ENCODE measurements around the gene MREG.
A peak's percentile ranks its signal among the peaks of the same experiment; 100 is the strongest.

The MREG gene

DNA sequence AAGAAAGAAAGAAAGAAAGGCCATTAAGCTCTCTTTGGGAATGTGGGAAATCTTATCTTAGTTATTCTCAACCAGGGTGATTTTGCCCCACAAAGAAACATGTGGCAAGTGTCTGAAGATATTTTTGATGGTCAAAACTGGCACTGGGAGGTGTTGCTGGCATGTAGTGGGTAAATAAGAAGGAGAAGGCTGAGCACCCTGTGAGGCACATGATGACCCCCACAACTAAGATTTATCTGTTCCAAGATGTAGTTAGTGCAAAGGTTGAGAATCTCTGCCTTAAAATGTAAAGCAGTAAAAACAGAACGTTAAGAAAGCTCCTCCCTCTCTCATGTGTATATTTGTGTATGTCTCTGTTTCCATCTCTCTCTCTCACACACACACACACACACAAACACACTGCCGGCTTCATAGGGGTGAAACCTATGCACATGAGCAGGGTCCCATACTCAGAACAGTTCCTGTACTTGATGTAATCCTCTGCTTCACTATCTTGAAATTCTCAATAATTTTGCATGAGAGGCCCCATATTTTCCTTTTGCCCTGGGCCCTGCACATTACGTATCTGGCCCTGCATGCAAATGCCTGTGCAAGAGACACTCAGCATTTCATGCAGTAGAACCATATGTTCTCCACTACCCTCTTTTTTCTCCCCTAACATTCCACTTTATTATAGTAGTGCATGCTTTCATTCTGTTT, 94.3 kb downstream of the MREG start:
- DNase-seq (ENCODE audit: low read depth): no peak

DNA sequence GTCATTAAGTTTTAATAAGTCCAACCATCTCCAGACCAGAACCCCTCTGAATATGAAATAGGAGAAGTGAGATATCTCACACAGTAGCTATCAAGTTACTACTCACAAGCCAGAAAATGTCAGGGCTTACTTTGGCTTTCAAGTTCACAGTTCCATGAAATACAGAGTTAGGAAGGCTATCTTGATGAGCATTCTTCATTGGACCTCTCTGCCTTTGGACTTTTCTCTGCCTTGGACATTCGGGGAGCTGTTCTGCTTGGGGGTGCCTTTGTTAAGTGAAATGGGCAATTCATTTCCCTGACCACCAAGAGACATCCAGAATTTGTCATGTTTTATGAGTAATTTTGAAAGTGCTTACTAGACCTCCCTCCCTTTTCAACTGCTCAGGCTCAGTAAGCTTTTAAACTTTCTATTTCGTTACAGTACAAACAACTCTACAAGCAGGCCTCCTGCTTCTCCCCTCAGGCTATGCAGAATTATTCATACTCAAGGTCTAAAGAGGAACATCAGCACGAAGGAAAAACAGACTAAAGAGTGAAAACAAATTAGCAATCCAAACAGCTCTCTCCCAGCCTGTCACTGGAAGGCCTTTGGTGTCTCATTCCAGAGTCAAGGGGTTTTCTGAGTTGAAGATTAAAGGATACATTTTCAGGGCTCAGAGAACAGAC, 95.3 kb downstream of the MREG start:
- no peak for DNase-seq (ENCODE audit: low read depth)

- DNase-seq (ENCODE audit: low read depth): no peak
Measured at GRCh38 chr2:215915441-215915840, 97.9 kb downstream of the MREG start.

- no peak for DNase-seq (ENCODE audit: low read depth)
Measured at GRCh38 chr2:215914777-215915165, 98.6 kb downstream of the MREG start.

DNA sequence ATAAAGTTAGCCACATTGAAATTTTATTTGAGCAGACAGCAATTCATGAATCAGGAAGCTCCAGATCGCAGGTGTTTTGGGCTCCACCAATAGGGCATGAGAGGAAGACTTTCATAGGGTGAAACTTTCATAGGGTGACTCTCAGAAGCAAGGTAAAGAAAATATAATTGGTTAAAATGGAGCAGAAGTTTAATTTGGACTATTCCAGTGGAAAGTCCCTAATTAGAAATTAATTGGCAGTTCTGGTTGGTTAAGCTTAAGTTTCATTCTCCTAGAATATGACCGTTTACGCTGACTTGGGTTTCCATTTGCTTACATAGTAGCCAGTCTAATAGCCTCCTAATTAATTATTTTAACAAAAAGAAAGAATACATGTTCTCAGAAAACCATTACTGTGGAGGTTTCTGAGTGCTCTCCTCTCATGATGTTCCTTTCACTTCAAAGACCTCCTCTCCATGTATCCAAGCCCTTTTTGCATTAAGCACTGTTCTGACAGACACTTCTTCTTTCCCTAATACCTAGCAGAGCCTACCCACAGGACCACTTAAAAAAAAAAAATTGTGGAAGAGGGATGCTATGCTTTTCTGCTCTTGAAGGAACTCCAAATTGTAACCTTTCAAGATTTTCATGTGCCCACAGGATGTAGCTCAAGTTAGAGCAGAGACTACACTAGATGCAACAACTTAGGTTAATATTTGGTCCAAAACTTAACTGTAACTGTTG, 99.1 kb downstream of the MREG start:
- no peak for DNase-seq (ENCODE audit: low read depth)

DNA sequence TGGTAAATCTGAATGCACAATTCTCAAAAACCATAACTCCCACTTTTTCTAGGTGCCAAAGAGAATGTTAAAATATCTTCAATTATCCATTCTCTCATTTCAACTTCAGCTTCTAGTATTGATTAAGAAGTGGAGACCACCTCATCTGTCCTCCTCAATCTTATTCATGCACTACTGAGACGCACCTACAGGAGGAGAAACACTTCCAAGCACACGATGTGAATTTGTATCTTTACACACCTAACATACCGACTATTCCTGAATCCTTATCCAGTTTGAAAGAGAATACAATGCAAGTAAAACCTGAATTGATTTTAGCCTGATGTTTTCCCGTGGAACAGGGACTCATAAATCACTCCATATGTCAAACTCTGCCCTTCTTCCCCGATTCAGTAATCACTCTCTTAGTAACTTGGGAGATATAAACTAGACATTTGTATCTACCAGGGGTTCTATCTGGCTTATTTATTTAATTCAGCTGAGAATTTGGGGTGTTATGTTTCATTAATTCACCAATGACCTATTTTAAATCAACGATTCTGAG, 101.0 kb downstream of the MREG start:
- no peak for DNase-seq (ENCODE audit: low read depth)

DNA sequence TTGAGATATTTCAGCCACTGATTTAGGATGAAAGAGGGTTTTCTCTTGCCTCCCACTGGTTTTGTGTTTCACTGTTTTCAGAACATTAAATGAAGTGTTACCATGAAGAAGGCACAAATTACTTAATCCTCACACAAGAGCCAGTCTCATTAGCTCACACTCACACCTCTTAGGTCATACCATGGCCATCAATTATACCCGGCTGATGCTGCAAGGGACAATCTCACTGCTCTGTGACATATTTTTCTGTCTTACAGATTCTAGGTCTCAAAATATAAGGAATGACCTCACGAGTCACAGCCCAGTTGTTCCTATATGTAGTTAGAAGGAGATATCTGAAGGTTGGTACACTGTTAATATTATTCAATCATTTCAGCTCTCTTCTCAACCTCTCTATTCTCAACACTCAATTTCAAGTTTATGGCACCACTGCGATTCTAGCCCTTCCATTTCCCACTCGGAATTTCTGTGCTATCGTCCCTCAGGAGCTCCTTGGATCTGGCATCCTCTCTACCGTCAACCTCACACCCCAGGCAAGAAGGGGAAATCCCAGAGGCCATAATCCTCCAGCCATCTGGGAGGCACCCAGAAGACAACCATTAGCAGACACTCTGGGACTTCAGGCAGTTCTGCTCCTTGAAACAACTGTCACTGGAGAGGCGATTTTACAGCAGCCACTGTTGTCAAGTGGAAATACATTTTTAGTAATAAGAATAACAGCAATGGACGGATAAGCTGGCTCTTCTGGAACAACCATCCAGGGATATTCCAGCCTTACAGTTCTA, 101.9 kb downstream of the MREG start:
- no peak for DNase-seq (ENCODE audit: low read depth)

DNA sequence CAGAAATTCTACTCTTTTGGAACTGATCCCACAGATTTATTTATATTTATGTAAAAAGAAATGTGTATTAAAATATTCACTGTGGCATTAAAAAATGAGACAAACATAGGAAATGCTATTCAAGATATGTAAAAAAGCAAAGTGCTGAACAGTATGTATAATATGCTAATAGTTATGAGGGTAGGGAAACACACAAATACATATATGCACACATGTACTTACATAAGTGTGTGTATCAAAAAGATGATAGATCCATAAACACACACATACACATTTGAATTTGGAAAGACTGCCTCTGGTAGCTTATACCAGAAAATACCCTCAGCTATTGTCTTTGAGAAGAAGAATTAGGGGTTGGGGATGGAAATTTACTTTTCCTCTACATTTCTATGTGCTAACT, 103.2 kb downstream of the MREG start:
- no peak for DNase-seq (ENCODE audit: low read depth)

GRCh38 chr2:215907147-215907546, 106.2 kb downstream of the MREG start:
- no peak for DNase-seq (ENCODE audit: low read depth)

- no peak for DNase-seq (ENCODE audit: low read depth)
Measured at GRCh38 chr2:215906458-215906857, 106.9 kb downstream of the MREG start.

- DNase-seq (ENCODE audit: low read depth): no peak
Measured at GRCh38 chr2:215905691-215906090, 107.7 kb downstream of the MREG start.

DNA sequence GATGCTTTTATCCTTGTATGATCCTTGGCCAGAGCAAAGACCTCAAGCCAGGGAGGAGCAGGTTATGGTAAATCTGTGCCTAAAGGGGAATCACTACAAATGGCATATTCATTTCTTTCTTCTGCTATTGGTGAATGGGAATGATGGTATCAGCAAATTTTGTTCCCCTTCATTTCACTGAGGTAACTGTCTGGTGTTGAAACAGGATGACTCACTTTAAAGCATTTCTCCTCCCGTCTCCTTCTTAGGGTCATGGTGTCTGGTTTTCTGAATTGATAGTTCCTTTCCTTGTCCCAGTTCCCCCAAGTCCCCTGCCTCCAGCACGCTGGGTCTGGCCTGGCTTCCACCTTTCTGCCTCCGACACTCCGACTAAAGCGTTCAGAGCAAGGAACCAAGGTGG, 109.2 kb downstream of the MREG start:
- no peak for DNase-seq (ENCODE audit: low read depth)

DNA sequence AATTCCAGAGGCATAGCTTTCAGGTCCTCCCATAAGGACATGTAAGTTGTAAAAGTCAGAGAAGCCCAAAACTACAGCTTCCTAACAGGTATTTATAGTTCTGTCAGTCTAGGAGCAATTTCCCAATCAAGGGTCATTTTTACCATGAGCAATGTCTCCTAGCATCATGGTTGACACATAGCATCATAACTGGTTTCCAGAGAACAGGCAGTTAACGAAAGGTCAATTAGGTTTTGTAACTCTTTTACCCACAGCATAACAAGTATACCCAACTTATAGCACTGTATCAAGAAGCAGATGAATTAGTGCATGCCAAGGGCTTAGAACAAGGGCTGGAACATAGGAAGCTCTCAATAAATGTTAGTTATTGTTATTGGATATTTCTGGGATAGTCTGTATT, 110.1 kb downstream of the MREG start:
- DNase-seq (ENCODE audit: low read depth): no peak

GRCh38 chr2:215901796-215902195, 111.6 kb downstream of the MREG start:
- no peak for DNase-seq (ENCODE audit: low read depth)

DNA sequence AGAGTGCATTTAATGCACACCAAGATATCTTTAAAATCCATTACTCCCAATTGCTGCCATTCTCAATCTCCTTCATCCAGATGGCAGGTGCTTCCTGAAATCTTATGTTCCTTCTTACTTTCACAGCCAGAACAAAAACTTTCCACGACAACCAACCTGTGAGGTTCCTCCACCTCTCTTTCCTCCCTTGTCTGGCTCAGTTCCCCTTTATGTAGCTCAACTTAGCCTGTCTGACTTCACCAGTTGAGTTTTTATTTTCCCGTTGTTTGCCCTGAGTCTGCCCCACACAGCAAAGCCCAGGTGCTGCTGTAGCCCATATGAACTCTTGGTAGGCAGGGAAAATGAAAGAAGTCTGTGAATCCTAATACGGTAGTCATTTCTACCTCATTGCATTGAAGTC, 112.5 kb downstream of the MREG start:
- no peak for DNase-seq (ENCODE audit: low read depth)

DNA sequence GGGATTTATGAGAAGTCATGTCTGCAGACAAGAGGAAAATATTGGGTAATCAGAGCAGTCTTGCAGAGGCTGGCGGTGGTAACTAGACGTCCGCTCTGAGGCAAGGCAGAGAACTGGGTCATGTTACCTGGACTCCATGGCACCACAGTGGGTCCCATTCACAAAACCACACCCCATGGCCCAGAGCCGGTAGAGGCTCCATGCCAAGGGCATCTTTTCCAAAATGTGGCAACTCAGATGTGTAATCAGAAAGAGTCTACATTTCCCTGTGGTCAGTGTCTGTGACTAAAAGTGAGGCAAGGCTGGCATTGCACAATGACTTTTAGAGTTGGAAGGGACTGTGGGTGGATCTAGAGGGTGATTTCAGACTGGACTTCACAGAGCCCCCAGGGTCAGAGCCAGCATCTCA, 113.1 kb downstream of the MREG start:
- DNase-seq (ENCODE audit: low read depth): peak; percentile 66

DNA sequence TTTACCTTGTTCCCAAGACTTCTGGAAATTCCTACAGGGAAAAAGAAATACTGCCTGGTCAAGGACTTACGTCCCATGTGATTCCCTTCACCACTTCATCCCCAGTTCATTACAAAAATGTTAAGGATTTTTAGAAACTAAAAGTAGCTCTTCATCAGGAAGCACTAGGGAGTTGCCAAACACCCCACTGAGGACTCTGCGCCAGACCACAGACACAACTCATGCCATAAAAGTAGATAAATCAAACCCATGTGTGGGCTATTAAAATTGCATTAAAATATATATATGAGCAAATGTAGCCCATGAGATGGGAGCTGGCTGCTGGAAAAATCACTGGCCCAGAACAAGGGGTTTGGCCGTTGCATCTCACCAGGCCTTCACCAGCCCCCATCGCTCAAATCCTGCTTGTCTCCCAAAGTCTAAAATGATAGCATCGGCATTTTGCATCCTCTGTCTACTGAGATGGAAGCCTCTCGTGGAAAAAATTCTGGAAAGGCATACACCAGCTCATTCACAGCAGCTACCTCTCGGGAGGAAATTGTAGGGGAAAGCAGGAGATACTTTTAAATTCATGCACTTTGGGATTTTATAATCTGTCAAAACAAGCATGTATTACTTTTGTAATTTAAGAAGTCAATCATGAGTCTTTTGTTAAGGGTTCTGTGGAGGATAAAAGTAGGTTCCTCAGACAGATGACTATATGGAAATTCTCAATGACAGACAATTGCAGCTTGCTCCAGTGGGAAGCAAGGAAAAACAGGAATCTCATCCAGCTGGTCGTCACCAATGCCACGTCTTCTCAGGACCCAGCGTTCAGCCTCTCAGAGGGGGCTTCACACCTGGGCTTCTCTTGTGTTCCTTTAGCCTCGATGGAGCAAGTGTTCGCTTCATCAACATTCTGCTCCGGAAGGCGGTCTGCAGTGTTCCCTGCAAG, 113.9 kb downstream of the MREG start:
- peak; percentile 70 for DNase-seq (ENCODE audit: low read depth)

DNA sequence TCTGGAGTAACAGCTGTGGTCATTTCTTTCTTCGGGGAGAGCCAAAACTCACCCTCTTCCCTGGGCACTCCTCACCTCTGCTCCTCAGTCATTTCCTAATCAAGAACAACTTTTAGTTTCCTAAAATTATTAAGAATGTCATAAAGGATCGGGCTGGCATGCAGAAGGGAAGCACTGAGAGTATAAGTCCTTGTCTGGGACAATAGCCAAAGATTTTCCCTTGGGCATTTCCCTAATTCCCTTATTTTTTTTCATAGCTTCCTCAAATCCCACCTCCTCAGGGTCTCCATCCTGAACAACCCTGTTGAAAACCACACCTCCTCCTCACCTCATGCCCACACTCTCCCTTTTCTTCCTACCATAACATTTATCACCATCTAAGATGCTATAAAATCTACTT, 115.0 kb downstream of the MREG start:
- no peak for DNase-seq (ENCODE audit: low read depth)

DNA sequence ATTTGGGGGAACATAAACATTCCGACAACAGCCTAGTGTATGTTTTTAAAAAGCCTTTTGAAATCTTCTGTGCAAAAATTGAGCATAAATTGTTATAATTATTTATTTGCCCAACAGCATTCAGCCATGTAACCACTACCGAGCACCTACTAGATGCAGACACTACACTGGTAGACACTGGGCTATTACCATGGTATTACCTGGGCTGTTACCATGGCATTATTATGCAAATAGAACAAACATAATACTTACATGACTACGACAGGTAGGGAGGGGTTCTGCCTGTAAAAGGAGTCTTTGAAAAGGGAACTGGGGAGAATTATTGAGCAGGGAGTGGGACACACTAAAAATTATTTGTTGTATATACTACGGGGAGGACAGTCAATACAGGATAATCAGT, 116.4 kb downstream of the MREG start:
- DNase-seq (ENCODE audit: low read depth): no peak

DNA sequence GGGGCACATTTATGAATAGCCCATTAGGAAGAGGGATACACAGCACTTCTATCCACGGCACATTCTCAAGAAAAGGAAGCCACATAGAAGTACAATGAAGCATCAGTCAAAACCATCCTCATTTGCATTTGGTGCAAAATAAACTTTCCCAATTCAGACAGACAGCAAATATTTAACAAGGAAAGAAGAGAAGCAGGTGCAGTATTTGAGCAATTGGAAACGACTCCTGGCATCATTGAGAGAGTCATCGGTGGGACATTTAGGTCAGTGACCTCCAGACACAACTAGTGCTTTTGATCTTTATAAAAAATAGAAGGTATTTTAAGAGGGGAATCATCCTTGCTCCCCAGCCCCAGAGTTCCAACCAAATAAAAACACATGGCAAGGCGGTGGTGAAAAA, 118.0 kb downstream of the MREG start:
- DNase-seq (ENCODE audit: low read depth): no peak
